ENCODE data around the gene GALNT11. TPM values are rescaled to one million over a fixed set of nuclear protein-coding genes. Genes with fewer than 3 reads are reported as not detected.

Gene GALNT11
- total RNA-seq, 4 donors from 2014 or later, result 59.5 to 87.6 (median 74.9) TPM

- Histone ChIP-seq H3K4me1 (no peaks in the 10 kb centered on the region), H3K4me3 (replicated peaks in 1 of 3) (no peak overlapping the region), H3K27ac (no peak overlapping the region), H3K36me3 (peaks cover 0 to 20% of the 10 kb centered on the region in 2 donors), H3K27me3 (no peaks in the 10 kb centered on the region), H3K9me3 (no peaks in the 10 kb centered on the region)
- intact Hi-C loops (cut with DNase I), result no loop called here
- WGBS, 2 donors, result 96 to 97% methylated on average over 36 to 37 of the region's 37 CpGs
- TF ChIP-seq POLR2A (IDR thresholded peaks at IDR 0.05) (no peak), CTCF (IDR thresholded peaks at IDR 0.05) (no peak)
- no peak for DNase-seq
Observed at GRCh38 chr7:152130658-152131590, 105.5 kb downstream of the GALNT11 start.

- Histone ChIP-seq H3K9me3 (no peaks in the 10 kb centered on the region), H3K36me3 (peaks cover 0 to 20% of the 10 kb centered on the region in 2 donors), H3K27ac (no peak overlapping the region), H3K4me1 (no peaks in the 10 kb centered on the region), H3K4me3 (replicated peaks in 1 of 3) (no peak overlapping the region), H3K27me3 (no peaks in the 10 kb centered on the region)
- 94 to 97% methylated on average over 10 to 11 of the region's 12 CpGs for WGBS, 2 donors
- TF ChIP-seq CTCF (IDR thresholded peaks at IDR 0.05) (no peak), POLR2A (IDR thresholded peaks at IDR 0.05) (no peak)
- intact Hi-C loops (cut with DNase I), result no loop called here
- no peak for DNase-seq
Observed at GRCh38 chr7:152131981-152132494, 106.6 kb downstream of the GALNT11 start.

GRCh38 chr7:152132812-152133211 lies 107.3 kb downstream of the GALNT11 start:
- intact Hi-C loops (cut with DNase I), result no loop called here
- H3K4me1 ChIP-seq, result no peaks in the 10 kb centered on the region
- TF ChIP-seq POLR2A (IDR thresholded peaks at IDR 0.05) (no peak), CTCF (IDR thresholded peaks at IDR 0.05) (no peak)
- no peak overlapping the region for H3K4me3 ChIP-seq (replicated peaks in 1 of 3)
- no peak for DNase-seq
- H3K27ac ChIP-seq, result no peak overlapping the region
- 92 to 95% methylated on average over 5 of the region's 5 CpGs for WGBS, 2 donors
- peaks cover 8 to 21% of the 10 kb centered on the region in 2 donors for H3K36me3 ChIP-seq
- no peaks in the 10 kb centered on the region for H3K27me3 ChIP-seq
- no peaks in the 10 kb centered on the region for H3K9me3 ChIP-seq

- no peak for DNase-seq
- H3K9me3 ChIP-seq, result no peaks in the 10 kb centered on the region
- H3K36me3 ChIP-seq, result peaks cover 17 to 30% of the 10 kb centered on the region in 2 donors
- H3K4me1 ChIP-seq, result no peaks in the 10 kb centered on the region
- 89 to 95% methylated on average over 13 of the region's 13 CpGs for WGBS, 2 donors
- no peak overlapping the region for H3K27ac ChIP-seq
- TF ChIP-seq POLR2A (IDR thresholded peaks at IDR 0.05) (no peak), CTCF (IDR thresholded peaks at IDR 0.05) (no peak)
- intact Hi-C loops (cut with DNase I), result no loop called here
- H3K4me3 ChIP-seq (replicated peaks in 1 of 3), result no peak overlapping the region
- H3K27me3 ChIP-seq, result no peaks in the 10 kb centered on the region
Observed at GRCh38 chr7:152133804-152134203, 108.3 kb downstream of the GALNT11 start.

GRCh38 chr7:152136686-152137085 lies 111.2 kb downstream of the GALNT11 start:
- intact Hi-C loops (cut with DNase I), result no loop called here
- no peak for TF ChIP-seq CTCF (IDR thresholded peaks at IDR 0.05)
- no peak for TF ChIP-seq POLR2A (IDR thresholded peaks at IDR 0.05)
- no peak overlapping the region for H3K4me3 ChIP-seq (replicated peaks in 1 of 3)
- H3K4me1 ChIP-seq, result no peaks in the 10 kb centered on the region
- H3K9me3 ChIP-seq, result no peaks in the 10 kb centered on the region
- WGBS, 2 donors, result 78% methylated on average over 9 of the region's 9 CpGs
- no peaks in the 10 kb centered on the region for H3K27me3 ChIP-seq
- peak overlapping the region in 1 of 3 donors; percentile 22 for H3K27ac ChIP-seq
- no peak for DNase-seq
- peaks cover 38 to 39% of the 10 kb centered on the region in 2 donors for H3K36me3 ChIP-seq

All from thyroid gland (tissue), 4 donors.